ENCODE data around the gene HNRNPR.

Gene HNRNPR

DNA sequence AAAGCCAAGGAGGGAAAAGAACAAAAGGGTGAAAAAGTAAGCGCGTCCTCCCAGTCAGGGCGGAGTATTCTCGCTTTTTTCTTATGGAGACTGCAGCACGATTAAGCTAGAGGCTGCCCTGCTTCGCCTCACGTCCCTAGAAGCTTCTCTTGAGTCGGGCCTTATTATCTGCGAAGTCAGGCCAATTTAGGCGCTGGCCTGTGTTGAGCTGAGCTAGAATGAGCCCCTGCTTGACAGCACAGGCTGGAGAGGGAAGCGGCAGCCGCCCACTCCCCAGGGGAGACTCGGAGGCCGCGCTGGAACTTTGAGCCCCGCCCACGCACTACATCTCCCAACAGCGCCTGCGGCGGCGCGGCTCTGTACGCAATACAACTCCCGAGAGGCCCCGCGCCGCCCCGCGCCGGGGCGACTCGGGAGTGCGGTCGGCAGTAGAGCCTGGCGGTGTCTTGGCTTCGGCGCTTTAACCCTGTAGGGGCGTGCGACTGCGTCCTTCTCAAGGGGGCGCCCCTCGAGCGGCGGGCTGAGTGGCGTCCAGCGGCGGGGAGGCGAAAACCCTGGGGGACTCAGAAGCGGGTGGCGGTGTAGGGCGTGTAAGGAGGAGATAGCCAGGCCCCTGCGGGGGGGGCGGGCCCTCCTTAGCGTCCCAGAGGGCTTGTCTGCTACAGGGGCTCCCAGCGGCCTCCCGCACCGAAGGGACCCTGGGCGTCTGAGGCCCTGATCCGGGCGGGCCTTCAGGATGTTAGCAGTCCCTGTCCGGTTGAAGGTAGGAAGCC lies 24.7 kb upstream of the HNRNPR start:
- Histone ChIP-seq H3K27ac (ENCODE audit: insufficient read depth, low read depth, low read length, poor library complexity, severe bottlenecking) (peak overlapping the region; percentile 95), H3K4me3 (ENCODE audit: insufficient read depth, low read depth, low read length) (peak overlapping the region; percentile 58), H3K4me1 (ENCODE audit: control insufficient read depth, insufficient read depth, low read length) (peaks cover 35% of the 10 kb centered on the region), H3K27me3 (ENCODE audit: control insufficient read depth, insufficient read depth, low read length, poor library complexity, severe bottlenecking) (peaks cover 15% of the 10 kb centered on the region), H3K9me3 (ENCODE audit: control insufficient read depth, low read length) (no peaks in the 10 kb centered on the region), H3K36me3 (ENCODE audit: control insufficient read depth, insufficient read depth, low read length) (no peaks in the 10 kb centered on the region)
- 0% methylated on average over 61 of the region's 61 CpGs for WGBS, 2 experiments

DNA sequence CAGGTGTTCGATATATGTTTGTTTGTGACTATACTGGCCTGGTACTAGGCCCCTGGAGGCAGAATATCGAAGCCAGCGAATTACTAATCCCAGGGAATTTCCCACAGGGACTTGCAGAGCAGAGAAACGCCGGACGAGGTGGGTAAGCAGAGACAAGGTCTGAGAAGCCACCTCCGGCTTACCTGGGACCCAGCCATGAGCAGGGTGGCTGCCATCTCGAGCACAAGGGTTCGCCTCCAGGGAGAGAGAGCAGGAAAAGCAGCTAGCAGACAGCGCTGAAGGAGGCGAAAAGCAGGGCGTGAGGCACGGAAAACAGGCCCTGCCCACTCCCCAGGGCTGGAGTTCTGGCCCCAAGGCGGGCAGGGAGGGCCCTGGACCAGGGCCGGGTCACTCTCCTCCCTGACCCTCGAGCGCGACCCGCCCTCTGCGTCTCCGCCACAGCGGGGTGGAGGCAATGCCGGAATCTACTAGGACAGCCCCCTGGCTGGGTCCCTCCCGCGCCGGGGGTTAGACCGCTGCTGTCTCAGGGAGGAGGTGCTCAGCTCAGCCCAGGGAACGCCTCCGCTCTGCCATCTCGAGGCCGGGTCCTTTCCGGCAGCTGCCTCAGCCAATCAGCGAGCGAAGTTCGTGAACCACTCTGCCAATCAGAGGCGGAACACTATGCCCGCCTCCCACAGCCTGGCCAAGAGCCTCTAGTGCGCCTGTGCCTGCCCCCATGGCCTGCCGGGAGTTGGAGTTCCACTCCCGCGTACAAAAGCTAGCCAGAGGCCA lies 23.9 kb upstream of the HNRNPR start:
- Histone ChIP-seq H3K27me3 (ENCODE audit: control insufficient read depth, insufficient read depth, low read length, poor library complexity, severe bottlenecking) (peaks cover 7% of the 10 kb centered on the region), H3K4me1 (ENCODE audit: control insufficient read depth, insufficient read depth, low read length) (peaks cover 30% of the 10 kb centered on the region), H3K4me3 (ENCODE audit: insufficient read depth, low read depth, low read length) (peak overlapping the region; percentile 58), H3K9me3 (ENCODE audit: control insufficient read depth, low read length) (no peaks in the 10 kb centered on the region), H3K36me3 (ENCODE audit: control insufficient read depth, insufficient read depth, low read length) (peaks cover 3% of the 10 kb centered on the region), H3K27ac (ENCODE audit: insufficient read depth, low read depth, low read length, poor library complexity, severe bottlenecking) (peak overlapping the region; percentile 95)
- 6 to 7% methylated on average over 41 of the region's 41 CpGs for WGBS, 2 experiments

- peaks cover 2% of the 10 kb centered on the region for H3K27me3 ChIP-seq (ENCODE audit: control insufficient read depth, insufficient read depth, low read length, poor library complexity, severe bottlenecking)
- peaks cover 24% of the 10 kb centered on the region for H3K4me1 ChIP-seq (ENCODE audit: control insufficient read depth, insufficient read depth, low read length)
- peaks cover 8% of the 10 kb centered on the region for H3K36me3 ChIP-seq (ENCODE audit: control insufficient read depth, insufficient read depth, low read length)
- H3K9me3 ChIP-seq (ENCODE audit: control insufficient read depth, low read length) = peaks cover 2% of the 10 kb centered on the region
- H3K27ac ChIP-seq (ENCODE audit: insufficient read depth, low read depth, low read length, poor library complexity, severe bottlenecking) = peak overlapping the region; percentile 41
- H3K4me3 ChIP-seq (ENCODE audit: insufficient read depth, low read depth, low read length) = peak overlapping the region; percentile 58
- 79 to 86% methylated on average over 9 of the region's 9 CpGs for WGBS, 2 experiments
These were observed 23.3 kb upstream of the HNRNPR start for GRCh38 chr1:23367451-23367790.

GRCh38 chr1:23366598-23366997 lies 22.5 kb upstream of the HNRNPR start:
- Histone ChIP-seq H3K36me3 (ENCODE audit: control insufficient read depth, insufficient read depth, low read length) (peaks cover 17% of the 10 kb centered on the region), H3K4me1 (ENCODE audit: control insufficient read depth, insufficient read depth, low read length) (peaks cover 16% of the 10 kb centered on the region), H3K27ac (ENCODE audit: insufficient read depth, low read depth, low read length, poor library complexity, severe bottlenecking) (no peak overlapping the region), H3K4me3 (ENCODE audit: insufficient read depth, low read depth, low read length) (no peak overlapping the region), H3K9me3 (ENCODE audit: control insufficient read depth, low read length) (peaks cover 6% of the 10 kb centered on the region), H3K27me3 (ENCODE audit: control insufficient read depth, insufficient read depth, low read length, poor library complexity, severe bottlenecking) (peaks cover under 1% of the 10 kb centered on the region)
- 85 to 88% methylated on average over 5 of the region's 5 CpGs for WGBS, 2 experiments

GRCh38 chr1:23366146-23366545 lies 22.1 kb upstream of the HNRNPR start:
- Histone ChIP-seq H3K36me3 (ENCODE audit: control insufficient read depth, insufficient read depth, low read length) (peaks cover 21% of the 10 kb centered on the region), H3K4me1 (ENCODE audit: control insufficient read depth, insufficient read depth, low read length) (peaks cover 12% of the 10 kb centered on the region), H3K27ac (ENCODE audit: insufficient read depth, low read depth, low read length, poor library complexity, severe bottlenecking) (no peak overlapping the region), H3K4me3 (ENCODE audit: insufficient read depth, low read depth, low read length) (no peak overlapping the region), H3K27me3 (ENCODE audit: control insufficient read depth, insufficient read depth, low read length, poor library complexity, severe bottlenecking) (peaks cover 5% of the 10 kb centered on the region), H3K9me3 (ENCODE audit: control insufficient read depth, low read length) (peaks cover 6% of the 10 kb centered on the region)
- WGBS, 2 experiments = 62 to 66% methylated on average over 2 of the region's 2 CpGs

GRCh38 chr1:23362218-23362713 lies 18.2 kb upstream of the HNRNPR start:
- H3K27me3 ChIP-seq (ENCODE audit: control insufficient read depth, insufficient read depth, low read length, poor library complexity, severe bottlenecking) = peaks cover 37% of the 10 kb centered on the region
- H3K27ac ChIP-seq (ENCODE audit: insufficient read depth, low read depth, low read length, poor library complexity, severe bottlenecking) = no peak overlapping the region
- peaks cover 6% of the 10 kb centered on the region for H3K9me3 ChIP-seq (ENCODE audit: control insufficient read depth, low read length)
- no peaks in the 10 kb centered on the region for H3K4me1 ChIP-seq (ENCODE audit: control insufficient read depth, insufficient read depth, low read length)
- WGBS, 2 experiments = 96% methylated on average over 11 to 13 of the region's 13 CpGs
- peaks cover 27% of the 10 kb centered on the region for H3K36me3 ChIP-seq (ENCODE audit: control insufficient read depth, insufficient read depth, low read length)
- no peak overlapping the region for H3K4me3 ChIP-seq (ENCODE audit: insufficient read depth, low read depth, low read length)

GRCh38 chr1:23358310-23358875 lies 14.3 kb upstream of the HNRNPR start:
- 93 to 98% methylated on average over 3 of the region's 3 CpGs for WGBS, 2 experiments
- peaks cover 74% of the 10 kb centered on the region for H3K27me3 ChIP-seq (ENCODE audit: control insufficient read depth, insufficient read depth, low read length, poor library complexity, severe bottlenecking)

DNA sequence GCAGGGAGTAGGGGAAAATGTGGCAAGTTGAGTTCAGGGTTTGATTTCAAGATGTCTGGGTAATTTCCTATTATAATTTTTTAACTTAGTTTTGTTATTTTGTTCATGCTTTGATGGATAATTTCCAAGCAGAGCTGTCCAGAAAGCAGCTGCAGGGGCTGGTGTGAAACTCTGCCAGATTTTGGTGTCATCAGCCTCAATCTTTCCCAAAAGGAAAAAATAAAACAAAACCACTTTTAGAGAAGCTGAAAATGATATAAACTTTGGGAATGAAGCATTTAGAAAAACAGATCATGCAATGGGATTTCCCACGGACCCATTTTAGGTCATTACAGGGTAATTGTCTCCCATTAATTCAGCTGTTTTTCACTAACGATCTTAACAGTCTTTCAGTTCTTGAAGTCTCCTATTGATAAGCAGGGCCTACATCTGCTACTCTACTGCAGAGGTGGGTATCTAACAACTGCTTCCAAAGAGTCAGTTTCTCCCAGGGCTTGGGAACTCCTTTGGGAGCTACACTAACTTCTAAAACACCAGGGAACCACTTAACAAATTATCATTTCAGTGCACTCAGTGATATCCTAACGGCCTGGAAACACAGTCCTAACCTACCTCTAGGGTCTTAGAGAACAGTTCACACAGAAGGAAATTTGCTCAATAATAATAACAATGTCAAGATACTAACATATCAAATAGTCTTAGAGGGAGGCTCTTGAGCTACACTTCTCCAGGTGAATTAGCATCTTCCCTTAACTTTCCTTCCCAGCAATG lies 13.2 kb upstream of the HNRNPR start:
- WGBS, 2 experiments = 14% methylated on average over 3 of the region's 3 CpGs
- Histone ChIP-seq H3K9me3 (ENCODE audit: control insufficient read depth, low read length) (peaks cover 3% of the 10 kb centered on the region), H3K27ac (ENCODE audit: insufficient read depth, low read depth, low read length, poor library complexity, severe bottlenecking) (no peak overlapping the region), H3K27me3 (ENCODE audit: control insufficient read depth, insufficient read depth, low read length, poor library complexity, severe bottlenecking) (peaks cover 84% of the 10 kb centered on the region), H3K36me3 (ENCODE audit: control insufficient read depth, insufficient read depth, low read length) (peaks cover 17% of the 10 kb centered on the region), H3K4me1 (ENCODE audit: control insufficient read depth, insufficient read depth, low read length) (peaks cover 11% of the 10 kb centered on the region), H3K4me3 (ENCODE audit: insufficient read depth, low read depth, low read length) (no peak overlapping the region)

More at GRCh38 chr1:23358310-23358875, 14.3 kb upstream of the HNRNPR start:
- no peak overlapping the region for H3K27ac ChIP-seq (ENCODE audit: insufficient read depth, low read depth, low read length, poor library complexity, severe bottlenecking)
- peaks cover 27% of the 10 kb centered on the region for H3K36me3 ChIP-seq (ENCODE audit: control insufficient read depth, insufficient read depth, low read length)
- peaks cover 11% of the 10 kb centered on the region for H3K4me1 ChIP-seq (ENCODE audit: control insufficient read depth, insufficient read depth, low read length)
- peaks cover 6% of the 10 kb centered on the region for H3K9me3 ChIP-seq (ENCODE audit: control insufficient read depth, low read length)
- H3K4me3 ChIP-seq (ENCODE audit: insufficient read depth, low read depth, low read length) = no peak overlapping the region

- H3K27me3 ChIP-seq (ENCODE audit: control insufficient read depth, insufficient read depth, low read length, poor library complexity, severe bottlenecking) = peaks cover 91% of the 10 kb centered on the region
- peaks cover 11% of the 10 kb centered on the region for H3K4me1 ChIP-seq (ENCODE audit: control insufficient read depth, insufficient read depth, low read length)
- no peaks in the 10 kb centered on the region for H3K9me3 ChIP-seq (ENCODE audit: control insufficient read depth, low read length)
- no peak overlapping the region for H3K4me3 ChIP-seq (ENCODE audit: insufficient read depth, low read depth, low read length)
- H3K36me3 ChIP-seq (ENCODE audit: control insufficient read depth, insufficient read depth, low read length) = peaks cover 10% of the 10 kb centered on the region
- 72 to 76% methylated on average over 8 of the region's 8 CpGs for WGBS, 2 experiments
- H3K27ac ChIP-seq (ENCODE audit: insufficient read depth, low read depth, low read length, poor library complexity, severe bottlenecking) = no peak overlapping the region
These were observed 12.5 kb upstream of the HNRNPR start for GRCh38 chr1:23356471-23357137.

Data from ectodermal cell (in vitro differentiated cells).